ENCODE results near the gene SPOCK1.
"Not testable (repeated sequence)": the region's sequence is repeated elsewhere in the genome, so short reads cannot be mapped to it uniquely, and the experiment has no call there.

Gene SPOCK1

GRCh38 chr5:137286025-137286610, 213.0 kb downstream of the SPOCK1 start:
- DNase-seq: no peak

GRCh38 chr5:137283801-137284200, 215.3 kb downstream of the SPOCK1 start:
- DNase-seq: peak; percentile 34

GRCh38 chr5:137282216-137282615, 216.9 kb downstream of the SPOCK1 start:
- DNase-seq: no peak

GRCh38 chr5:137281201-137281600, 217.9 kb downstream of the SPOCK1 start:
- no peak for DNase-seq

GRCh38 chr5:137280656-137281055, 218.5 kb downstream of the SPOCK1 start:
- DNase-seq: no peak

- peak; percentile 14 for DNase-seq
Measured at GRCh38 chr5:137279521-137280231, 219.4 kb downstream of the SPOCK1 start.

GRCh38 chr5:137278476-137278875, 220.7 kb downstream of the SPOCK1 start:
- DNase-seq: no peak

GRCh38 chr5:137275083-137275482, 224.0 kb downstream of the SPOCK1 start:
- DNase-seq: no peak

- no peak for DNase-seq
Measured at GRCh38 chr5:137273511-137273910, 225.6 kb downstream of the SPOCK1 start.

- no peak for DNase-seq
Measured at GRCh38 chr5:137272831-137273230, 226.3 kb downstream of the SPOCK1 start.

- no peak for DNase-seq
Measured at GRCh38 chr5:137269946-137270345, 229.2 kb downstream of the SPOCK1 start.

- no peak for DNase-seq
Measured at GRCh38 chr5:137269274-137269673, 229.9 kb downstream of the SPOCK1 start.

GRCh38 chr5:137268646-137269045, 230.5 kb downstream of the SPOCK1 start:
- DNase-seq: no peak

- DNase-seq: no peak
Measured at GRCh38 chr5:137266186-137266585, 232.9 kb downstream of the SPOCK1 start.

- DNase-seq: no peak
Measured at GRCh38 chr5:137265457-137265856, 233.7 kb downstream of the SPOCK1 start.

- no peak for DNase-seq
Measured at GRCh38 chr5:137264573-137264972, 234.6 kb downstream of the SPOCK1 start.

- DNase-seq: no peak
Measured at GRCh38 chr5:137264041-137264440, 235.1 kb downstream of the SPOCK1 start.

GRCh38 chr5:137263371-137264005, 235.6 kb downstream of the SPOCK1 start:
- DNase-seq: no peak

GRCh38 chr5:137262818-137263217, 236.3 kb downstream of the SPOCK1 start:
- DNase-seq: no peak

- DNase-seq: no peak
Measured at GRCh38 chr5:137260820-137261695, 238.1 kb downstream of the SPOCK1 start.

- not testable (repeated sequence) for DNase-seq
Measured at GRCh38 chr5:137259115-137259514, 240.0 kb downstream of the SPOCK1 start.

- no peak for DNase-seq
Measured at GRCh38 chr5:137254119-137255090, 244.7 kb downstream of the SPOCK1 start.

All from NCI-H510A treated with DMSO at 0.1 percent for 48 hours (cell line).